Upper lobe of right lung (tissue), 1 donor: ENCODE measurements around the gene ELOVL5. TPM values are rescaled to one million over a fixed set of nuclear protein-coding genes. Genes with fewer than 3 reads are reported as not detected.

ENCODE experiments used
- ATAC-seq: fragments of 200-7000 bp; cut with Tn5 transposase; one replicate; pipeline ENCODE4 v1.9.1; 2020; ENCODE audit warnings: mild to moderate bottlenecking, moderate library complexity
- DNase-seq: peaks from one replicate; pipeline ENCODE4 v3.0.0-alpha.2; 2020
- H3K27ac ChIP-seq: fragments of 200-600 bp; one replicate; pipeline ENCODE4 v1.8.0; 2022
- H3K27me3 ChIP-seq: fragments of 200-600 bp; one replicate; pipeline ENCODE4 v1.8.0; 2022; ENCODE audit warnings: mild to moderate bottlenecking
- H3K36me3 ChIP-seq: fragments of 200-600 bp; one replicate; pipeline ENCODE4 v1.8.0; 2022
- H3K4me1 ChIP-seq: fragments of 200-600 bp; one replicate; pipeline ENCODE4 v1.8.0; 2022
- H3K4me3 ChIP-seq: fragments of 200-600 bp; one replicate; pipeline ENCODE4 v1.8.0; 2022; ENCODE audit warnings: mild to moderate bottlenecking
- H3K9me3 ChIP-seq: fragments of 200-600 bp; one replicate; pipeline ENCODE4 v1.8.0; 2022
- CTCF ChIP-seq: fragments of 200-600 bp; IDR thresholded peaks from one replicate; pipeline ENCODE4 v1.8.0; 2022; ENCODE audit warnings: antibody characterized with exemption
- intact Hi-C: fragments of 100-400 bp; cut with DNase I; formaldehyde crosslinking; loops from one replicate; pipeline ENCODE4 v1.11.0; 2022
- total RNA-seq: library from RNA; stranded (reverse); fragmentation: NEBNext Ultra II Directional; extraction: Animal tissue kit (Norgen Biotek cat#: 25700); gene quantifications from one replicate; pipeline ENCODE4 v1.2.1, GENCODE V29; 2021
- donor health status: DM: no; HTN: yes; CAD: no; lungs with severe emphysema.

ELOVL5 gene
- total RNA-seq, 1 donor from 2014 or later, result 80.4 TPM

DNA sequence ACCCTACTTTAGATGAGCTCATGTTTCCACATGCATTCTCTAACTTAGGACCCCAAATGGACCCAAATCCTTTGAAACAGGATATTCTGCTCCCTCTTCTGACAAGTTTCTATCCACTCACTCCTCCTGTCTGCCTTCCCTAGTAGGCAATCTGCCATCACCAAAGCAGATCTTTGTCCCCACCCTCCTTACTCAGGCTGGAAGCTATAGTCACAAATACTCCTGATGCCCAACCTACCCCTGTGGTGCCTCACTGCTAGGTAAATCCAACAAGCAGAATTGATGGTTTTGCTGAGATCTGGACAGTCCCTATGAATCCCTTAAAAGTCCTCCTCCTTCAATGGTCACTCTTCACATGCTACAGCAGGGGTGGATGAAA, 21.7 kb downstream of the ELOVL5 start:
- intact Hi-C loops, result no loop called here
- Histone ChIP-seq H3K27me3 (no peaks in the 10 kb centered on the region), H3K4me3 (no peak overlapping the region), H3K27ac (no peak overlapping the region), H3K9me3 (no peaks in the 10 kb centered on the region), H3K36me3 (no peaks in the 10 kb centered on the region), H3K4me1 (peaks cover 21% of the 10 kb centered on the region)
- ATAC-seq, result peak; percentile 7
- DNase-seq, result no peak
- TF ChIP-seq CTCF, result no peak

DNA sequence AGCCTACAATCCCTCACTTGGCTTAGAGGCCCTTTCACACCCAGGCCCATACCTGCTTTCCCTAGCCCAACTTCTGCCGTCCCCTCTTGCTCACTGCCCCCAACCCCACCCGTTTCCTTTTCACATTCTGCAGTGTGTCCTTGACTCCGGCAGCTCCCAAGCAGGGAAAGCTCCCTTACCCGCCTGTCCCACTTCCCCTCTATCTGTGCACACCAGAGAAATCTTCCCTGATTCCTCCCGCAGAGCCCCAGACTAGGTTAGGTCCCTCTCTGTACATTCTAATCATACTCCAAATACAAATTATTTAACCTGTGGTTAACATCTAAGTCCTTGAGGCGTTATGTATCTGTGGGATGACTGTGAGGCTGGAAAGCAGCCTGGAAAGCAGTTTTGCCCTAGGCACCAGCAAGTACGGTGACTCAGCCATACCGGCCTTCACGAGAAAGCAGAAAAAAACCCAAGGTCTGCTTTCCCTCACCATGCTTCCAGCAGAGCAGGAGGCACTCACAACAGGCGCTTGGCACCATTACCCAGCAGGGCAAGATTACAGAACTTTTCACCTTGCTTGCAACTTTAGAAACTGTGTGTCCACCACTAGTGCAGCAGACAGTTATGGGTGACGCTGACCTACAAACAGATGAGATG, 22.3 kb downstream of the ELOVL5 start:
- TF ChIP-seq CTCF, result no peak
- H3K27ac ChIP-seq, result no peak overlapping the region
- no peak overlapping the region for H3K4me3 ChIP-seq
- H3K27me3 ChIP-seq, result no peaks in the 10 kb centered on the region
- no peaks in the 10 kb centered on the region for H3K9me3 ChIP-seq
- DNase-seq, result no peak
- no peaks in the 10 kb centered on the region for H3K36me3 ChIP-seq
- intact Hi-C loops, result no loop called here
- peaks cover 26% of the 10 kb centered on the region for H3K4me1 ChIP-seq
- ATAC-seq, result peak; percentile 66

DNA sequence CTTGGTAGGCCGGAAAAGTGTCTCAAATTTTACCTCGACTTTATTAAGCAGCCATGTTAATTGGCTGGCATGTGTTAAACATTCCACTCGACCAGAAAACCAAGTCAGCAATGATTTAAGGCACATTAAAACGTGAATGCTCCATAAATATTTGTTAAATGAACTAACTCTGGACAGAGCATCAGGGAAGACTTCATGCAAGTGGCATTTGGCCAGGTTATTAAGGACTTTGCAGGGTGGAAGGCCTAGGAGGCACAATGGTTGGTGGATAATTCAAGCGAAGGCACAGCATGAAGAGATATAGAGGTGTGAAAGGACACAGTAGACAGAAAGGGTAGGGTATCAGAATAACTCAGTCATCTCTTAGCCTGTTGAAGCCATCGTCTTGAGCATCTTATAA, 23.0 kb downstream of the ELOVL5 start:
- Histone ChIP-seq H3K27ac (no peak overlapping the region), H3K4me3 (no peak overlapping the region), H3K9me3 (no peaks in the 10 kb centered on the region), H3K27me3 (no peaks in the 10 kb centered on the region), H3K36me3 (no peaks in the 10 kb centered on the region), H3K4me1 (peaks cover 33% of the 10 kb centered on the region)
- ATAC-seq (no peak), DNase-seq (no peak)
- no peak for TF ChIP-seq CTCF
- intact Hi-C loops, result no loop called here

DNA sequence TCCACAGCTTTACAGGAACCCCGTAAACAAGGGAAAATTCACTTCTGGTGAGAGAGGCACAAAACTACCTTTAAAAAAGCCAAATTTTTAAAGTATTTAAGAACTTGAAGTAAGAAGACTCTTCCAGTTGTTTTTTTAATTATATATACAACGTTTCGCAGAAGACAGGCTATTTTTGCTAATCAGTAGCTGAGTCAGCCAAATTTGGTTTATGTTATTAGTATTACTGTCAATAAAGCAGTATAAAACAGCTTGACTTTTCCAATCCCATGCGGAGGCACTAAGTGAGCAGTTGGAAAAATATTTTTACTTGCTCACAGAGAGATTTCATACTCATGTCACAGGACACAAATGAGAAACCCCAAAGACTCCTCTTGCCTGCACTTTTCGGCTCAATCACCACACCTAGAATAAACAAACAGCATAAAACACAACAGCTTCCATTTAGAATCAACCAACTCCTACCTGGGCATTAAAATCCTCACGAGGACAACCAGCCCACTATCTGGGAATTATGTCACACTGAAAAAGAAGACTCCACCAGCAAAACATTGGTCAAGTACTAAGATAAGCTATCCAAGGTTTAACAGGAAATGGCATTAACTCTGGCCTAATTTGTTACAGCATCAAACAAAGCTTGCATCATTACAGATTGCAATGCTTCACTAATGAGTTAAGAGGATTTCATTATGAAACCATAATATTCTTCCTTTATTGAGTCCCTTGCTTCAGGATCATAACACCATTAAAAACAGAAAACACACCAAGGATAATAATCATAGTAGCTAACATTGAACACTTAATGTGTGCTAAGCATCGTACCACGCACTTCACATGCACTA, 26.3 kb downstream of the ELOVL5 start:
- intact Hi-C loops, result no loop called here

GRCh38 chr6:53321701-53322100, 27.0 kb downstream of the ELOVL5 start:
- TF ChIP-seq CTCF, result no peak
- no peak overlapping the region for H3K4me3 ChIP-seq
- no peaks in the 10 kb centered on the region for H3K36me3 ChIP-seq
- DNase-seq (no peak), ATAC-seq (no peak)
- intact Hi-C loops, result no loop called here
- H3K27ac ChIP-seq, result no peak overlapping the region
- H3K27me3 ChIP-seq, result no peaks in the 10 kb centered on the region
- H3K9me3 ChIP-seq, result no peaks in the 10 kb centered on the region
- peaks cover 28% of the 10 kb centered on the region for H3K4me1 ChIP-seq

More for the DNA sequence above, 26.3 kb downstream of the ELOVL5 start:
- no peaks in the 10 kb centered on the region for H3K9me3 ChIP-seq
- no peaks in the 10 kb centered on the region for H3K36me3 ChIP-seq
- ATAC-seq (no peak), DNase-seq (no peak)
- no peak for TF ChIP-seq CTCF
- H3K27ac ChIP-seq, result no peak overlapping the region
- H3K27me3 ChIP-seq, result no peaks in the 10 kb centered on the region
- H3K4me1 ChIP-seq, result peaks cover 35% of the 10 kb centered on the region
- H3K4me3 ChIP-seq, result no peak overlapping the region
